HCT116 (cell line): Measurements from ENCODE around the gene MAML3. TPM values are rescaled to one million over a fixed set of nuclear protein-coding genes. Genes with fewer than 3 reads are reported as not detected.

Experiments
- ATAC-seq: fragments of 200-7000 bp; cut with Tn5 transposase; 2 replicates; pipeline ENCODE4 v1.9.1; 2020; ENCODE audit warnings: mild to moderate bottlenecking, moderate library complexity
- BruUV-seq: library from RNA; stranded (reverse); fragments of 400-500 nt; replicated peaks from 2 replicates; lab custom pipeline; 2021; lab: Mats Ljungman, UMichigan
- CTCF ChIA-PET: fragments of 300-600 bp; sonication (Branson Sonifier 250); formaldehyde crosslinking; loops from one replicate; lab custom pipeline; 2021; ENCODE audit warnings: antibody characterized with exemption; lab: Charles Lee
- POLR2A ChIA-PET: fragments of 300-600, 350-600 bp; sonication (Branson Sonifier 250); formaldehyde crosslinking; loops from one replicate; lab custom pipeline; 2021; ENCODE audit warnings: antibody characterized with exemption; lab: Charles Lee
- RAD21 ChIA-PET, 2 experiments: fragments of 300-600 bp; sonication (Branson Sonifier 250); formaldehyde crosslinking; loops; one replicate each; lab custom pipeline; 2023; ENCODE audit warnings: low total read pairs in 2 of 2; ENCODE audit not compliant: uncharacterized antibody in 2 of 2, unreplicated experiment in 2 of 2, low non-redundant PET in 1 of 2; lab: Charles Lee
- DNase-seq: peaks from one replicate; pipeline ENCODE4 v3.0.0-alpha.2; 2010; ENCODE audit warnings: low read depth, low spot score
- H2AFZ ChIP-seq: fragments of 200-600 bp; shearing (Covaris generic), sonication (generic); 2 replicates; pipeline ENCODE4 v1.6.1; 2017; ENCODE audit warnings: low read depth, mixed run types, mixed read lengths, antibody characterized with exemption, low read length; ENCODE audit not compliant: poor library complexity, severe bottlenecking
- H3K27ac ChIP-seq: 2 replicates; pipeline ENCODE4 v1.5.1; 2012; ENCODE audit warnings: low read depth, low read length
- H3K27me3 ChIP-seq: fragments of 200-600 bp; sonication (generic); 2 replicates; pipeline ENCODE4 v1.6.1; 2016; ENCODE audit warnings: mixed run types, low read length, mixed read lengths; ENCODE audit not compliant: insufficient read depth
- H3K36me3 ChIP-seq, 2 experiments: fragments of 200-500 bp in 1 of 2; fragments of 200-600 bp in 1 of 2; sonication (Bioruptor generic) in 1 of 2; sonication (generic) in 1 of 2; 2 replicates each; pipeline versions ENCODE4 v1.5.1 to v1.6.1; 2014 to 2016; ENCODE audit warnings: low read length in 2 of 2, inconsistent platforms in 1 of 2, mixed read lengths in 1 of 2, mixed run types in 1 of 2; ENCODE audit not compliant: insufficient read depth in 2 of 2, control insufficient read depth in 1 of 2
- H3K4me1 ChIP-seq, 2 experiments: fragments of 200-600 bp in 1 of 2; sonication (generic) in 1 of 2; 2 replicates each; pipeline versions ENCODE4 v1.5.1 to v1.6.1; 2012 to 2017; ENCODE audit warnings: low read length in 2 of 2, inconsistent platforms in 1 of 2, mild to moderate bottlenecking in 1 of 2, mixed read lengths in 1 of 2, mixed run types in 1 of 2, moderate library complexity in 1 of 2; ENCODE audit not compliant: insufficient read depth in 2 of 2, control insufficient read depth in 1 of 2
- H3K4me2 ChIP-seq: fragments of 200-600 bp; sonication (generic); 2 replicates; pipeline ENCODE4 v1.6.1; 2017; ENCODE audit warnings: mixed run types, low read length, mixed read lengths
- H3K4me3 ChIP-seq, 2 experiments: fragments of 200-600 bp in 1 of 2; sonication (generic) in 1 of 2; replicated peaks in 1 of 2; 2 replicates each; pipeline ENCODE4 v1.5.1; 2011 to 2016; ENCODE audit warnings: low read length in 2 of 2, control low read depth in 1 of 2, low read depth in 1 of 2, mild to moderate bottlenecking in 1 of 2, mixed read lengths in 1 of 2, mixed run types in 1 of 2
- H3K79me2 ChIP-seq: fragments of 200-600 bp; sonication (generic); 2 replicates; pipeline ENCODE4 v1.6.1; 2017; ENCODE audit warnings: mild to moderate bottlenecking, mixed run types, low read length, moderate library complexity, mixed read lengths; ENCODE audit not compliant: insufficient read depth
- H3K9ac ChIP-seq: fragments of 200-600 bp; sonication (generic); 2 replicates; pipeline ENCODE4 v1.6.1; 2016; ENCODE audit warnings: low read length, mixed read lengths
- H3K9me2 ChIP-seq: fragments of 200-600 bp; sonication (generic), shearing (Covaris generic); 2 replicates; pipeline ENCODE4 v1.6.1; 2017; ENCODE audit warnings: mixed run types, mild to moderate bottlenecking, moderate library complexity; ENCODE audit not compliant: insufficient read depth
- H3K9me3 ChIP-seq, 2 experiments: fragments of 200-500 bp in 1 of 2; fragments of 200-600 bp in 1 of 2; sonication (Bioruptor generic) in 1 of 2; sonication (generic) in 1 of 2; 2 replicates each; pipeline ENCODE4 v1.6.1; 2014 to 2017; ENCODE audit warnings: low read length in 2 of 2, mixed read lengths in 2 of 2, inconsistent platforms in 1 of 2, low read depth in 1 of 2, mild to moderate bottlenecking in 1 of 2, mixed run types in 1 of 2, moderate library complexity in 1 of 2; ENCODE audit not compliant: control insufficient read depth in 1 of 2, insufficient read depth in 1 of 2
- H4K20me1 ChIP-seq: fragments of 200-600 bp; sonication (generic), shearing (Covaris generic); 2 replicates; pipeline ENCODE4 v1.6.1; 2017; ENCODE audit warnings: mixed run types, mild to moderate bottlenecking, moderate library complexity; ENCODE audit not compliant: insufficient read depth
- CBX3 ChIP-seq: IDR thresholded peaks from 2 replicates; pipeline ENCODE4 v1.6.1; 2012; ENCODE audit warnings: low read depth
- EGR1 ChIP-seq: IDR thresholded peaks from 2 replicates; pipeline ENCODE4 v1.6.1; 2012; ENCODE audit warnings: low read depth
- ELF1 ChIP-seq: IDR thresholded peaks from 2 replicates; pipeline ENCODE4 v1.6.1; 2012; ENCODE audit warnings: low read depth, borderline replicate concordance
- EZH2 ChIP-seq: fragments of 200-600 bp; sonication (generic); IDR thresholded peaks from 2 replicates; pipeline ENCODE4 v1.6.1; 2017; ENCODE audit warnings: antibody characterized with exemption, mixed run types
- JUND ChIP-seq: IDR thresholded peaks from 2 replicates; pipeline ENCODE4 v1.6.1; 2012
- POLR2A ChIP-seq: IDR thresholded peaks from 2 replicates; pipeline ENCODE4 v1.7.0; 2011; ENCODE audit warnings: borderline replicate concordance; ENCODE audit not compliant: insufficient read depth, insufficient read length; ENCODE audit errors: extremely low read depth
- SIN3A ChIP-seq: IDR thresholded peaks from 2 replicates; pipeline ENCODE4 v1.6.1; 2012; ENCODE audit warnings: low read depth
- SP1 ChIP-seq: IDR thresholded peaks from 2 replicates; pipeline ENCODE4 v1.6.1; 2012; ENCODE audit warnings: low read depth
- SRF ChIP-seq: IDR thresholded peaks from 2 replicates; pipeline ENCODE4 v1.6.1; 2012; ENCODE audit warnings: low read depth
- TCF7L2 ChIP-seq: IDR thresholded peaks from 2 replicates; pipeline ENCODE4 v1.7.0; 2011; ENCODE audit warnings: borderline replicate concordance, inconsistent platforms; ENCODE audit not compliant: insufficient read depth, insufficient read length; ENCODE audit errors: extremely low read depth
- ZNF274 ChIP-seq: fragments of 200-500 bp; sonication (Bioruptor generic); IDR thresholded peaks from 2 replicates; pipeline ENCODE4 v1.6.1; 2014; ENCODE audit warnings: mild to moderate bottlenecking, low read depth, low read length, inconsistent platforms
- intact Hi-C: fragments of 100-400 bp; cut with micrococcal nuclease; formaldehyde crosslinking; loops from 2 replicates; pipeline ENCODE4 v1.10.0; 2022
- total RNA-seq: library from RNA; stranded (reverse); gene quantifications from one replicate; pipeline ENCODE4 v1.2.1, GENCODE V29; 2021; ENCODE audit not compliant: unreplicated experiment
- TF ChIP-seq, protein P1 (sequence below), 3 experiments: fragments of 200-600 bp in 1 of 3; sonication (generic) in 1 of 3; IDR thresholded peaks in 2 of 3; conservative IDR thresholded peaks in 1 of 3; 2 replicates each; pipeline ENCODE4 v1.5.1; 2012 to 2017; ENCODE audit warnings: low read depth in 2 of 3, low read length in 2 of 3, antibody characterized with exemption in 1 of 3, borderline replicate concordance in 1 of 3, control low read depth in 1 of 3, mild to moderate bottlenecking in 1 of 3, mixed read lengths in 1 of 3, mixed run types in 1 of 3, moderate library complexity in 1 of 3; ENCODE audit not compliant: insufficient read depth in 1 of 3
- TF ChIP-seq, protein P2 (sequence below): IDR thresholded peaks from 2 replicates; pipeline ENCODE4 v1.6.1; 2011; ENCODE audit warnings: mild to moderate bottlenecking, low read length, moderate library complexity; ENCODE audit not compliant: insufficient replicate concordance; ENCODE audit errors: extremely low read depth
- TF ChIP-seq, protein P3 (sequence below): IDR thresholded peaks from 2 replicates; pipeline ENCODE4 v1.6.1; 2012
- TF ChIP-seq, protein P4 (sequence below): IDR thresholded peaks from 2 replicates; pipeline ENCODE4 v1.6.1; 2012; ENCODE audit warnings: low read depth

The MAML3 gene
- total RNA-seq, 1 experiment from 2014 or later = 3.1 TPM

DNA sequence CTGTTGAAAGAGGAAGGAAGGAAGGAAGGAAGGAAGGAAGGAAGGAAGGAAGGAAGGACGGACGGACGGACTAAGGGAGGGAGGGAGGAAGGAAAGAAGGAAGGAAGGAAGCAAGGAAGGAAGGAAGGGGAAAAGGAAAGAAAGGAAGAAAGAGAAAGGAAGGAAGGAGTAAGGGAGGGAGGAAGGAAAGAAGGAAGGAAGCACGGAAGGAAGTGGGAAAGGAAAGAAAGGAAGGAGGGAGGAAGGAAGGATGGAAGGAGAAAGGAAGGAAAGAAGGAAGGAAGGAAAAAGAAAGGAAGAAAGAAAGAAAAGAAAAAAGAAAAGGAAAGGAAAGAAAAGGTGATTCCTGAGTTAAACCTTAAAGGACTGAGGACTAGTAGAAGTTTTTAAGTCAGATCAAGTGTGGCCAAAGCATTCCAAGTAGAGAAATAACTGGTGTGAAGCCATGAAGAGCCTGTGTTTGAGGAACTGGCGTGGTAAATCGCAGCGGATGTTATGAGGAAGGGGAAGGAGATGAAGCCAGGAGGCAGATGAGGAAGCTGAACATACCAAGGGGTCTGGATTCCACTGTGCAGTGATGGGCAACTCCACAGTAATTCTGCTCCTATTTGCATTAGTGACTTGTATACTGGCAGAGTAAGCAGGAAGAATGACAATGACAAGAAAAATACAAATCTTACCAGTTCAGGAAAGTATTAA is 324.9 kb downstream of the MAML3 start:
- ATAC-seq (no peak), DNase-seq (no peak)
- ChIA-PET CTCF (no interaction called here), POLR2A (no interaction called here), RAD21 (no interaction called here)
- H3K27me3 ChIP-seq = peaks cover 3% of the 10 kb centered on the region; the same call in 1 of the 2 replicates
- no peaks in the 10 kb centered on the region for H3K36me3 ChIP-seq
- H3K9me3 ChIP-seq = no peaks in the 10 kb centered on the region
- TF ChIP-seq SRF (no peak), CBX3 (no peak), TCF7L2 (no peak), EGR1 (no peak), ZNF274 (no peak), POLR2A (no peak), SIN3A (no peak), SP1 (no peak), JUND (no peak), ELF1 (no peak), EZH2 (no peak)
- TF ChIP-seq, protein P1, sequence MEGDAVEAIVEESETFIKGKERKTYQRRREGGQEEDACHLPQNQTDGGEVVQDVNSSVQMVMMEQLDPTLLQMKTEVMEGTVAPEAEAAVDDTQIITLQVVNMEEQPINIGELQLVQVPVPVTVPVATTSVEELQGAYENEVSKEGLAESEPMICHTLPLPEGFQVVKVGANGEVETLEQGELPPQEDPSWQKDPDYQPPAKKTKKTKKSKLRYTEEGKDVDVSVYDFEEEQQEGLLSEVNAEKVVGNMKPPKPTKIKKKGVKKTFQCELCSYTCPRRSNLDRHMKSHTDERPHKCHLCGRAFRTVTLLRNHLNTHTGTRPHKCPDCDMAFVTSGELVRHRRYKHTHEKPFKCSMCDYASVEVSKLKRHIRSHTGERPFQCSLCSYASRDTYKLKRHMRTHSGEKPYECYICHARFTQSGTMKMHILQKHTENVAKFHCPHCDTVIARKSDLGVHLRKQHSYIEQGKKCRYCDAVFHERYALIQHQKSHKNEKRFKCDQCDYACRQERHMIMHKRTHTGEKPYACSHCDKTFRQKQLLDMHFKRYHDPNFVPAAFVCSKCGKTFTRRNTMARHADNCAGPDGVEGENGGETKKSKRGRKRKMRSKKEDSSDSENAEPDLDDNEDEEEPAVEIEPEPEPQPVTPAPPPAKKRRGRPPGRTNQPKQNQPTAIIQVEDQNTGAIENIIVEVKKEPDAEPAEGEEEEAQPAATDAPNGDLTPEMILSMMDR (IDR thresholded peaks at IDR 0.05 in 2 of 3, conservative IDR thresholded peaks at IDR 0.05 in 1 of 3; ENCODE audit: borderline replicate concordance in 1 of 3, insufficient read depth in 1 of 3, low read depth in 2 of 3, low read length in 2 of 3) = no peak
- TF ChIP-seq, protein P2, sequence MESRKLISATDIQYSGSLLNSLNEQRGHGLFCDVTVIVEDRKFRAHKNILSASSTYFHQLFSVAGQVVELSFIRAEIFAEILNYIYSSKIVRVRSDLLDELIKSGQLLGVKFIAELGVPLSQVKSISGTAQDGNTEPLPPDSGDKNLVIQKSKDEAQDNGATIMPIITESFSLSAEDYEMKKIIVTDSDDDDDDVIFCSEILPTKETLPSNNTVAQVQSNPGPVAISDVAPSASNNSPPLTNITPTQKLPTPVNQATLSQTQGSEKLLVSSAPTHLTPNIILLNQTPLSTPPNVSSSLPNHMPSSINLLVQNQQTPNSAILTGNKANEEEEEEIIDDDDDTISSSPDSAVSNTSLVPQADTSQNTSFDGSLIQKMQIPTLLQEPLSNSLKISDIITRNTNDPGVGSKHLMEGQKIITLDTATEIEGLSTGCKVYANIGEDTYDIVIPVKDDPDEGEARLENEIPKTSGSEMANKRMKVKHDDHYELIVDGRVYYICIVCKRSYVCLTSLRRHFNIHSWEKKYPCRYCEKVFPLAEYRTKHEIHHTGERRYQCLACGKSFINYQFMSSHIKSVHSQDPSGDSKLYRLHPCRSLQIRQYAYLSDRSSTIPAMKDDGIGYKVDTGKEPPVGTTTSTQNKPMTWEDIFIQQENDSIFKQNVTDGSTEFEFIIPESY = no peak
- TF ChIP-seq, protein P3, sequence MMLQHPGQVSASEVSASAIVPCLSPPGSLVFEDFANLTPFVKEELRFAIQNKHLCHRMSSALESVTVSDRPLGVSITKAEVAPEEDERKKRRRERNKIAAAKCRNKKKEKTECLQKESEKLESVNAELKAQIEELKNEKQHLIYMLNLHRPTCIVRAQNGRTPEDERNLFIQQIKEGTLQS = no peak
- TF ChIP-seq, protein P4, sequence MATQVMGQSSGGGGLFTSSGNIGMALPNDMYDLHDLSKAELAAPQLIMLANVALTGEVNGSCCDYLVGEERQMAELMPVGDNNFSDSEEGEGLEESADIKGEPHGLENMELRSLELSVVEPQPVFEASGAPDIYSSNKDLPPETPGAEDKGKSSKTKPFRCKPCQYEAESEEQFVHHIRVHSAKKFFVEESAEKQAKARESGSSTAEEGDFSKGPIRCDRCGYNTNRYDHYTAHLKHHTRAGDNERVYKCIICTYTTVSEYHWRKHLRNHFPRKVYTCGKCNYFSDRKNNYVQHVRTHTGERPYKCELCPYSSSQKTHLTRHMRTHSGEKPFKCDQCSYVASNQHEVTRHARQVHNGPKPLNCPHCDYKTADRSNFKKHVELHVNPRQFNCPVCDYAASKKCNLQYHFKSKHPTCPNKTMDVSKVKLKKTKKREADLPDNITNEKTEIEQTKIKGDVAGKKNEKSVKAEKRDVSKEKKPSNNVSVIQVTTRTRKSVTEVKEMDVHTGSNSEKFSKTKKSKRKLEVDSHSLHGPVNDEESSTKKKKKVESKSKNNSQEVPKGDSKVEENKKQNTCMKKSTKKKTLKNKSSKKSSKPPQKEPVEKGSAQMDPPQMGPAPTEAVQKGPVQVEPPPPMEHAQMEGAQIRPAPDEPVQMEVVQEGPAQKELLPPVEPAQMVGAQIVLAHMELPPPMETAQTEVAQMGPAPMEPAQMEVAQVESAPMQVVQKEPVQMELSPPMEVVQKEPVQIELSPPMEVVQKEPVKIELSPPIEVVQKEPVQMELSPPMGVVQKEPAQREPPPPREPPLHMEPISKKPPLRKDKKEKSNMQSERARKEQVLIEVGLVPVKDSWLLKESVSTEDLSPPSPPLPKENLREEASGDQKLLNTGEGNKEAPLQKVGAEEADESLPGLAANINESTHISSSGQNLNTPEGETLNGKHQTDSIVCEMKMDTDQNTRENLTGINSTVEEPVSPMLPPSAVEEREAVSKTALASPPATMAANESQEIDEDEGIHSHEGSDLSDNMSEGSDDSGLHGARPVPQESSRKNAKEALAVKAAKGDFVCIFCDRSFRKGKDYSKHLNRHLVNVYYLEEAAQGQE = no peak
- H3K9ac ChIP-seq = no peak overlapping the region
- no peak overlapping the region for H3K27ac ChIP-seq
- H4K20me1 ChIP-seq = no peaks in the 10 kb centered on the region
- H3K79me2 ChIP-seq = no peaks in the 10 kb centered on the region
- peaks cover 2 to 5% of the 10 kb centered on the region in 2 experiments; a peak in 2 of 4 replicates for H3K4me1 ChIP-seq
- no peaks in the 10 kb centered on the region for H3K9me2 ChIP-seq
- no peak overlapping the region for H3K4me3 ChIP-seq
- H3K4me2 ChIP-seq = no peak overlapping the region
- H2AFZ ChIP-seq = no peak overlapping the region
- intact Hi-C loops = no loop called here
- BruUV-seq = no TSS peak
